ENCODE data around the gene SERPINA6. TPM values are rescaled to one million over a fixed set of nuclear protein-coding genes. Genes with fewer than 3 reads are reported as not detected.
"Not testable (repeated sequence)": the region's sequence is repeated elsewhere in the genome, so short reads cannot be mapped to it uniquely, and the experiment has no call there.

SERPINA6 gene
- polyA plus RNA-seq (ENCODE audit: insufficient read length in 4 of 4), result 10 to 100 TPM in 1 of 4 donors, 1 to 10 TPM in 3; 2.1 to 11.2 (median 7.6) TPM

GRCh38 chr14:94322648-94323570 is at the start of gene SERPINA6:
Gene SERPINA6 (minus strand): TSS chr14:94323336. CDS start chr14:94314648, 8,688 bp downstream.
- DNase-seq (ENCODE audit: low read depth in 4 of 4, low spot score in 2 of 4), result no peak

DNA sequence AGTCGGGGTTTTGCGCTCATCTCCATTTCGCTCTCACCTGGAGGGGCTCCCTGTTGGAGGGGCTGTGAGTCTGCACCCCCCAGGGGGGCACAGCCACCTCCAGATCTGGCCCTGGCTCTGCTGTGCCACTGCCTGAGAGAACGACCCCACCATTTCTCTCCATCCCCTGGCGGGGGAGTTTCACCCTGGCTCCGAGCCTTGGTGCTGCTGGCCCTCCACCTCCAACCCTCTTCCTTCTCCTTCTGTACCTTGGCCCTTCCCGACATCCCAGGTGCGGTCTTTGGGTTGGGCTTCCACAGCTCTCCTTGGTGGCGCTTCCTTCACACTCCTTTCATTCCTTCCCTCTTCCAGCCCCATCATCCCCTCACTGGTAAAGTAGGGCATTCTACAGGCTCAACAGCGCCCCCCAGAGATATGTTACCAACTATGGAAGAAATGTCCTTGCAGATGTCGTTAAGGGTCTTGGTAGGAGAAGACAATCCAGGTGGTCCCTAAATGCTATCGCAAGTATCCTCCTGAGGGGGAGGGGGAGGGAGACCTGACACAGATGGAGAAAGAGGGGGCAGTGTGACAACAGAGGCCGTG is 49.0 kb upstream of the SERPINA6 start:
- no peak for DNase-seq (ENCODE audit: low read depth in 4 of 4, low spot score in 2 of 4)

GRCh38 chr14:94370524-94370910 is 47.4 kb upstream of the SERPINA6 start:
- no peak for DNase-seq (ENCODE audit: low read depth in 4 of 4, low spot score in 2 of 4)

- DNase-seq (ENCODE audit: low read depth in 4 of 4, low spot score in 2 of 4), result not testable (repeated sequence)
Observed at GRCh38 chr14:94369766-94370523, 46.8 kb upstream of the SERPINA6 start.

- no peak for DNase-seq (ENCODE audit: low read depth in 4 of 4, low spot score in 2 of 4)
Observed at GRCh38 chr14:94368956-94369355, 45.8 kb upstream of the SERPINA6 start.

DNA sequence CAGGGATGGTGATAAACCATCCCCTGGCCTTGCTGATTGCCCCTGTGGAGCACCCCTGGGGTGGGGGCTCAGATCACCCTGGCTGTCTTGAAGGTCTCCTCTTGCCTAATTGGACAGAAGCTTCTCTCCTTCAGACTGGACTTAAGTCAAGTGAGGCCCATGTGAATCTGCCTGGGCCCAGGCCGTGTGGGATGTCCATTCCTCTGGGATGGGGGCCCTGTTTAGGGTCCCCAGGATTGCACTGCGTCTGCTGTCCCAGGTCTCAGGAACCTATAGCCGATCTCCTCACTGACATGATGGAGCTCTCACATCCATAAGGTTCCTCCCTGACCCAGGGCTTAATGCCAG is 45.1 kb upstream of the SERPINA6 start:
- DNase-seq (ENCODE audit: low read depth in 4 of 4, low spot score in 2 of 4), result no peak

DNA sequence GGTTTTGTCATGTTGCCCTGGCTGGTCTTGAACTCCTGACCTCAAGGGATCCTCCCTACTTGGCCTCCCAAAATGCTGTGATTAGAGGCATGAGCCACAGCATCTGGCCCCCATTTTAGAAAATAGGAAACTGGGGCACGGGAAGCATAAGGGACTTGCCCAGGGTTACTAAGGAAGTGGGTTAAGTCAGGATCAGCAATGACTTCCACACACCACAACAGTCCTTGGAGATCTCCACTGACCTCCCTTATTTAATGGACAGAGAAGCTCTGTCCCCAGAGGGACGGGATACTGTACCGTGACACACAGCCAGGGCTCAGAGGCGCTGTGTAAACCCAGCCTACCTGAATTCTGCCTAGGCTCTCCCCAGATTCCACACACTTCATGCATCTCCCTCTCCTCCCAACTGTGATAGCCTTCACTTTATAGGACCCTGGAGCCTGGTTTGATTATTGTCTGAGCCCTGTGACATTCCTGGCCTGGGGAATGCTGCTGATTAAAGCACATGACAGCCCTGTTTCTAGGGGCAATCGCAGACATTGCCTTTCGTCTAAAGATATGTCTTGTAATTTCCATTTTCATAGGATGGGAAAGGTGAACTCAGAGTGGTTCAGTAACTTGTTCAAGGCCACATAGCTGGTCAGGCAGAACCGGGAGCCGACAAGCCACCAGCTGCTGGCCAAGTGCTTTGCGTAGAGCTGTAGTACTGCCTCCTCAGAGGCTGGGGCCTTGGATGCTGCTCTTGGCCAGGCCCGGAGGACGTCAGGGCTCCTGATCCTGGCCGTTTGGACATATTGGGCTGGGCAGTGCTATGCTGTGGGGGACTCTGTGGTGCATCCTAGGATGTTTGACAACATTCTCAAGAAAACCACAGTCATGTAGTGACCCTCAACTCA is 44.5 kb upstream of the SERPINA6 start:
- DNase-seq (ENCODE audit: low read depth in 4 of 4, low spot score in 2 of 4), result no peak

DNA sequence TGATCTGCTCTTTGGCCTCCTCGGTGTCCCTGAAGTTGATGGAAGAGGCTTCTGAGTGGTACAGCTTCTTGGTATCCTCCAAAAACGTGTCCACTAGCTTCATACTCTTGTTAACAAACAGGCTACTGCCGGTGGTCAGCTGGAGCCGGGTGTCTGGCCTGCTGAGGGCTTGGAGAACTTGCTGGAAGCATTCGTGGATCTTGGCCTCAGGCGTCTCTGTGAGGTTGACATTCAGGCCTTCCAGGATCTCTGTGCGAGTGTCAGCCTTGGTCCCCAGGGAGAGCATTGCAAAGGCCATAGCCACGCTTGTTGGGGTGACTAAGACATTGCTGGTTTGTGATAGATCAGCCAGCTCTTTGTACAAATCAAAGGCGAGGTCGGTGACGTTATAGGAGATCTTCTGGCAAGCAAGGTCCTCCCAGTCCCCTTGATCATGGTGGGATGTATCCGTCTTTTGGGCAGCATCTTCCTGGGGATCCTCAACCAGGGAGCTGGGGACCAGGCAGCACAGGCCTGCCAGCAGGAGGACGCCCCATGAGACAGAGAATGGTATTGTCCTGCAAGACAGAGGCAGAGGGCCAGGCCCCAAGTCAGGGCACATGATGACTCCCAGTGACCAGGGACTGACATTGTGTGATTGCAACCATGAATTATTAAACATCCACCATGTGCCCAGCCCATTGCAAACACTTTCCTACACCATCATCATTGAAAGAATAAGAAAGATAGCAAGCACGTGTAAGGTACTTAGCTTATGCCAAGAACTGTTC is 43.2 kb upstream of the SERPINA6 start, which contains the start of gene SERPINA2:
SERPINA2 (minus strand) TSS at position 553 of the 770 bp plus-strand sequence.
- no peak for DNase-seq (ENCODE audit: low read depth in 4 of 4, low spot score in 2 of 4)

- DNase-seq (ENCODE audit: low read depth in 4 of 4, low spot score in 2 of 4), result no peak
Observed at GRCh38 chr14:94365624-94366023, 42.5 kb upstream of the SERPINA6 start.

DNA sequence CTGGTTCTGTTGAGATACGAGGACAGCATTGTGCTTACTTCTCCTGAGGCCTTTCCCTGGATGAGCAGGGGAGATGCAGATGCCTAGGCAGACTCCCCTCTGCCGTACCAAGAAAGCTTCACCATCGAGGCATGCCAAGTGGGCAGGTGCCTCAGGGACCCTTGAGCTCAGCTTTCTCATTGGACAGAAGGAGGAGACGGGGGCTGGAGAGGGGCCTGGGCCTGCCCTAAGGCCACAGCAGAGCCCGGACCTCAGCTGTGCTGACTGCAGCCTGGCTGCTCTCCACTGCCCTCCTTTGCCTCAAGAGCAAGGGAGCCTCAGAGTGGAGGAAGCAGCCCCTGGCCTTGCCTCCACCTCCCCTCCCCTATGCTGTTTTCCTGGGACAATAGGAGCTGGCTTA is 41.8 kb upstream of the SERPINA6 start:
- DNase-seq (ENCODE audit: low read depth in 4 of 4, low spot score in 2 of 4), result no peak

GRCh38 chr14:94364037-94364436 is 40.9 kb upstream of the SERPINA6 start:
- no peak for DNase-seq (ENCODE audit: low read depth in 4 of 4, low spot score in 2 of 4)

DNA sequence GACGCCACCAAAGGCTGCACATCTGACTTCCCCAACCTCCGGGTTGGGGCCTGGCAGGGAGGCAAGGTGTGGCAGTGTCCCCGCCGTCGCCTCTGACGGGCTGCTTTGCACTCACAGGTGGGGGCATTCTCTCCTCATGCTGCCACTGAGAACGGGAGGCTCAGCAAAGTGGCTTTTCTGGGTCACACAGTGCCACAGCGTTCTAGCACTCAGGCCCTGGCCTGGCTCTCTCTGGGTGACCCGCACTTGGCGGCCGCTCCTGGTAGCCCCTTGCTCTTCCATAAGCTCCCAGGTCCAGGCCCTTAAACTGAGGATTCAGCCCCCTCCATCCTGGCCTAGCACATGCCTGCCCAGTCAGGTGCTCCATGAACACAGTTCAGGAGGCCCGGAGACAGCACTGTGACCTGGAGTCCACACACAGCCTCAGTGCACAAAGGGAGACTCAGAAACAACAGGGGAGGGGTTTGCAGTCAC is 40.1 kb upstream of the SERPINA6 start:
- no peak for DNase-seq (ENCODE audit: low read depth in 4 of 4, low spot score in 2 of 4)

GRCh38 chr14:94362614-94363133 is 39.5 kb upstream of the SERPINA6 start:
- DNase-seq (ENCODE audit: low read depth in 4 of 4, low spot score in 2 of 4), result no peak

DNA sequence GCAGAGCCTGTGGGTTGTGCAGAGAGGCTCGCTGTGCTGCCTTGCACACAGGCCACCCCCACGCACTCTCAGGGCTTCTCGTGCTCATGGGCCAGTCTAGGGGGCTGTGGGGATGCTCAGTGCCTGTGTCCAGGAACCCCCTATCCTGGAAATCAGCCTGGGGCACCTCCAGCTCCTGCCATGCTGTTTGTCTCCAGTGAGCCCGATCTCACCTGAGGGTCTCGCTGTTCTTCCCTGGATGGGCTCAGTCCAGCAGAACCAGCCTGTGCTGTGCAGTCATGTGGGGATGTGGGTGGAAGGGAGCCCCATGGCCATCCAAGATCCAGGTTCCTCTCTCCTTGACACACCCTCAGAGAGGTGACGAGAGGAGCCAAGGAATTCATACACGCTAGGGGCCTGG is 38.5 kb upstream of the SERPINA6 start:
- no peak for DNase-seq (ENCODE audit: low read depth in 4 of 4, low spot score in 2 of 4)

- DNase-seq (ENCODE audit: low read depth in 4 of 4, low spot score in 2 of 4), result no peak
Observed at GRCh38 chr14:94360945-94361565, 37.9 kb upstream of the SERPINA6 start.

DNA sequence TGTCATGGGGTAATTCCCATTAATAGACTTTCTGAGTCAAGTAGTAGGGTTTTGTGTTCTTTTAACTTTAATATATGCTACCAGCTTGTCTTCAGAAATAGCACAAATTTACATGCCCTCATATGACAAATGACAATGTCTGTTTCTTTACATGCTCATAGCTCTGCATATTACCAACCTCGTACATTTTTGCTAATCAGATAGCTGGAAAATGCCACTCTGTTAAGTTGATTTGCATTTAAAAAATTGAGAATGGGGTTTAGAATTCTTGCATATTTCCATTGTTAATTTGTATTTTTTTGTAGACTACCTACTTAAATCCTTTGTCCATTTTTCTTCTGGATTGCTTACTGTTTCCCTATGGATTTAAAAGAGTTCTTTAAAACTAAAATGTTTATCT is 34.0 kb upstream of the SERPINA6 start:
- DNase-seq (ENCODE audit: low read depth in 4 of 4, low spot score in 2 of 4), result no peak

- DNase-seq (ENCODE audit: low read depth in 4 of 4, low spot score in 2 of 4), result no peak
Observed at GRCh38 chr14:94356379-94357056, 33.4 kb upstream of the SERPINA6 start.

DNA sequence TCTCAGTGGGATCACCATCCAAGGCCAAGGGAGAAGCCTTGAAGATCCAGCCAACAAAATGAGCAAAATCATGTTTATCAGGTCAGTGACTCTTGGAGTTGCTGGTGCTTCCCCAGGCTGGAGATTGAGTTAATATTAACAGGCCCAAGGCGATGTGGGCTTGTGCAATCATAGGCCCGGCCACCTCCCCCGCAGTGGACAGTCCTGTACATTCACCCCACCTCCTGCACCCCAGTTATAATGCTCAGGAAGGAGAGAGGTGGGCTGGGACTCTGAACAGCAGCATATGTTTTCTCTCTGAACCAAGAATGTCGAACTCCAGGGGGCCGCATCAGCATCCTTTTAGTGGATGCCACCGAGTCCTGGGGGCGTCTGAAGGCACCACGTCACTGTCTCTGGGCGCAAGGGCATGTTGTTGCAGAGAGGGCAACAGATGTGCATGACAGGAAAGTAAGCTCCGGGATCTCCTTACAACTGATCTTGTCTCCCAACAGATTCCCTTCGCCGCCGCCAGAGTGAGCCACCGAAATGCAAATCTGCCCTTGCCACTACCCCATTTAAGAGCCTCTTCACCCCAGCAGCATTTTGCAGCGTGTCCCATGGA is 32.2 kb upstream of the SERPINA6 start:
- DNase-seq (ENCODE audit: low read depth in 4 of 4, low spot score in 2 of 4), result peak in 2 of 4 donors; percentile 3 to 4
